Iris pigment epithelial cell (primary cell): ENCODE measurements around the gene SLC9A9.
"Not testable (repeated sequence)": the region's sequence is repeated elsewhere in the genome, so short reads cannot be mapped to it uniquely, and the experiment has no call there.

ENCODE experiments used
- DNase-seq: peaks from one replicate; pipeline ENCODE4 v3.0.0-alpha.2; 2011; ENCODE audit warnings: low read depth

Gene SLC9A9

GRCh38 chr3:143847787-143848631 is at the start of gene SLC9A9:
SLC9A9 (minus strand) TSS chr3:143848468; CDS start chr3:143848322, 146 bp downstream.
- DNase-seq = peak; percentile 87

GRCh38 chr3:143897576-143898295 is 49.5 kb upstream of the SLC9A9 start:
- DNase-seq = peak; percentile 77

GRCh38 chr3:143896486-143896885 is 48.2 kb upstream of the SLC9A9 start:
- no peak for DNase-seq

- peak; percentile 10 for DNase-seq
Observed at GRCh38 chr3:143895805-143896204, 47.5 kb upstream of the SLC9A9 start.

GRCh38 chr3:143888846-143889245 is 40.6 kb upstream of the SLC9A9 start:
- DNase-seq = no peak

GRCh38 chr3:143888166-143888565 is 39.9 kb upstream of the SLC9A9 start:
- DNase-seq = no peak

- peak; percentile 40 for DNase-seq
Observed at GRCh38 chr3:143885780-143886427, 37.6 kb upstream of the SLC9A9 start.

GRCh38 chr3:143884861-143885260 is 36.6 kb upstream of the SLC9A9 start:
- DNase-seq = no peak

- DNase-seq = no peak
Observed at GRCh38 chr3:143883151-143883550, 34.9 kb upstream of the SLC9A9 start.

GRCh38 chr3:143881095-143881494 is 32.8 kb upstream of the SLC9A9 start:
- DNase-seq = no peak

- DNase-seq = no peak
Observed at GRCh38 chr3:143875546-143875945, 27.3 kb upstream of the SLC9A9 start.

- not testable (repeated sequence) for DNase-seq
Observed at GRCh38 chr3:143873553-143873952, 25.3 kb upstream of the SLC9A9 start.

- DNase-seq = no peak
Observed at GRCh38 chr3:143865302-143865701, 17.0 kb upstream of the SLC9A9 start.

- no peak for DNase-seq
Observed at GRCh38 chr3:143859465-143860203, 11.4 kb upstream of the SLC9A9 start.

GRCh38 chr3:143856252-143856970 is 8.1 kb upstream of the SLC9A9 start:
- no peak for DNase-seq

GRCh38 chr3:143855183-143855582 is 6.9 kb upstream of the SLC9A9 start:
- no peak for DNase-seq

GRCh38 chr3:143851331-143852017 is 3.2 kb upstream of the SLC9A9 start:
- DNase-seq = no peak

GRCh38 chr3:143850877-143851276 is 2.6 kb upstream of the SLC9A9 start:
- peak; percentile 47 for DNase-seq

GRCh38 chr3:143849854-143850549 is 1.7 kb upstream of the SLC9A9 start:
- peak; percentile 91 for DNase-seq

- DNase-seq = no peak
Observed at GRCh38 chr3:143848704-143849103, 436 bp upstream of the SLC9A9 start.
